Limb (tissue), 2 donors: ENCODE results near the gene EHD2.
A peak's percentile ranks its signal among the peaks of the same experiment; 100 is the strongest.
"Not testable (repeated sequence)": the region's sequence is repeated elsewhere in the genome, so short reads cannot be mapped to it uniquely, and the experiment has no call there.

Source experiments
- DNase-seq, 2 donors: peaks; one replicate each; pipeline ENCODE4 v3.0.0-alpha.2; 2016; ENCODE audit errors: extremely low spot score in 2 of 2

EHD2 gene

GRCh38 chr19:47713046-47714021, at the start of gene EHD2:
Gene EHD2 (plus strand): TSS chr19:47713422. CDS start chr19:47716613, 3,191 bp downstream.
- DNase-seq: peak; percentile 85 to 87

GRCh38 chr19:47663435-47663910, 49.7 kb upstream of the EHD2 start:
- no peak for DNase-seq

- no peak for DNase-seq
Measured at GRCh38 chr19:47663911-47664771, 49.1 kb upstream of the EHD2 start.

GRCh38 chr19:47668556-47668955, 44.7 kb upstream of the EHD2 start:
- DNase-seq: not testable (repeated sequence)

GRCh38 chr19:47670736-47671135, 42.5 kb upstream of the EHD2 start:
- no peak for DNase-seq

- no peak for DNase-seq
Measured at GRCh38 chr19:47671499-47671898, 41.7 kb upstream of the EHD2 start.

- no peak for DNase-seq
Measured at GRCh38 chr19:47673426-47673825, 39.8 kb upstream of the EHD2 start.

- no peak for DNase-seq
Measured at GRCh38 chr19:47674548-47674947, 38.7 kb upstream of the EHD2 start.

- DNase-seq: no peak
Measured at GRCh38 chr19:47675271-47675670, 38.0 kb upstream of the EHD2 start.

GRCh38 chr19:47675859-47676258, 37.4 kb upstream of the EHD2 start:
- no peak for DNase-seq

- no peak for DNase-seq
Measured at GRCh38 chr19:47676811-47677210, 36.4 kb upstream of the EHD2 start.

- no peak for DNase-seq
Measured at GRCh38 chr19:47679251-47679900, 33.8 kb upstream of the EHD2 start.

GRCh38 chr19:47679922-47680857, 33.0 kb upstream of the EHD2 start:
- DNase-seq: no peak

- DNase-seq: no peak
Measured at GRCh38 chr19:47680858-47681332, 32.3 kb upstream of the EHD2 start.

GRCh38 chr19:47681388-47681787, 31.8 kb upstream of the EHD2 start:
- no peak for DNase-seq

GRCh38 chr19:47681936-47682335, 31.3 kb upstream of the EHD2 start:
- no peak for DNase-seq

- DNase-seq: no peak
Measured at GRCh38 chr19:47682939-47683338, 30.3 kb upstream of the EHD2 start.

- DNase-seq: no peak
Measured at GRCh38 chr19:47686679-47687450, 26.4 kb upstream of the EHD2 start.

- DNase-seq: no peak
Measured at GRCh38 chr19:47687906-47688305, 25.3 kb upstream of the EHD2 start.
